IMR-90 (cell line): ENCODE results near the gene TMEM59. TPM values are rescaled to one million over a fixed set of nuclear protein-coding genes. Genes with fewer than 3 reads are reported as not detected.
A peak's percentile ranks its signal among the peaks of the same experiment; 100 is the strongest.

Experiments
- ATAC-seq: fragments of 200-7000 bp; cut with Tn5 transposase; 2 replicates; pipeline ENCODE4 v1.9.1; 2020; ENCODE audit warnings: low read depth, mild to moderate bottlenecking, moderate library complexity
- BruUV-seq: library from RNA; stranded (reverse); fragments of 400-500 nt; replicated peaks from 2 replicates; lab custom pipeline; 2021; lab: Mats Ljungman, UMichigan
- CTCF ChIA-PET: fragments of 300-600 bp; formaldehyde crosslinking; extraction: SDS; loops from one replicate; lab custom pipeline; 2021; ENCODE audit warnings: antibody characterized with exemption; lab: Yijun Ruan, JAX
- POLR2A ChIA-PET: fragments of 300-600 bp; sonication (Branson Sonifier 250); formaldehyde crosslinking; loops from one replicate; lab custom pipeline; 2022; ENCODE audit warnings: antibody characterized with exemption; ENCODE audit not compliant: unreplicated experiment; lab: Charles Lee
- DNase-seq: peaks from one replicate; pipeline ENCODE4 v3.0.0; 2013
- H2AFZ ChIP-seq: replicated peaks from 2 replicates; pipeline ENCODE3; 2013; ENCODE audit warnings: low read length, mild to moderate bottlenecking; ENCODE audit not compliant: poor library complexity
- H2AK5ac ChIP-seq: 2 replicates; pipeline ENCODE4 v1.6.1; 2013; ENCODE audit warnings: low read depth, low read length, inconsistent platforms
- H2AK9ac ChIP-seq: replicated peaks from 2 replicates; pipeline ENCODE3; 2013; ENCODE audit warnings: mild to moderate bottlenecking, low read depth, low read length, moderate library complexity; ENCODE audit not compliant: poor library complexity
- H2BK120ac ChIP-seq: 2 replicates; pipeline ENCODE4 v1.6.1; 2013; ENCODE audit warnings: low read depth, low read length, inconsistent platforms
- H2BK15ac ChIP-seq: 3 replicates; pipeline ENCODE4 v1.6.1; 2013; ENCODE audit warnings: low read depth, low read length, inconsistent platforms
- H2BK20ac ChIP-seq: 2 replicates; pipeline ENCODE4 v1.6.1; 2013; ENCODE audit warnings: low read depth, mild to moderate bottlenecking, inconsistent platforms, low read length, moderate library complexity
- H2BK5ac ChIP-seq: 2 replicates; pipeline ENCODE4 v1.6.1; 2013; ENCODE audit warnings: mild to moderate bottlenecking, low read depth, low read length, inconsistent platforms; ENCODE audit not compliant: poor library complexity, severe bottlenecking
- H3K14ac ChIP-seq: replicated peaks from 2 replicates; pipeline ENCODE4 v1.6.1; 2013; ENCODE audit warnings: low read depth, low read length, inconsistent platforms
- H3K18ac ChIP-seq: 2 replicates; pipeline ENCODE4 v1.6.1; 2013; ENCODE audit warnings: low read depth, low read length, control low read depth
- H3K23ac ChIP-seq: 2 replicates; pipeline ENCODE4 v1.6.1; 2013; ENCODE audit warnings: low read depth, low read length, inconsistent platforms
- H3K27ac ChIP-seq: 2 replicates; pipeline ENCODE4 v1.5.1; 2013; ENCODE audit warnings: mild to moderate bottlenecking, control low read depth, low read length; ENCODE audit not compliant: insufficient read depth
- H3K27me3 ChIP-seq: 2 replicates; pipeline ENCODE4 v1.6.1; 2013; ENCODE audit warnings: low read length; ENCODE audit not compliant: control insufficient read depth, insufficient read depth
- H3K36me3 ChIP-seq: 2 replicates; pipeline ENCODE4 v1.6.1; 2013; ENCODE audit warnings: low read length, mixed read lengths; ENCODE audit not compliant: control insufficient read depth, insufficient read depth
- H3K4ac ChIP-seq: 2 replicates; pipeline ENCODE4 v1.6.1; 2013; ENCODE audit warnings: low read depth, low read length, inconsistent platforms
- H3K4me1 ChIP-seq: 2 replicates; pipeline ENCODE4 v1.6.1; 2013; ENCODE audit warnings: low read length, mixed read lengths; ENCODE audit not compliant: control insufficient read depth, insufficient read depth
- H3K4me2 ChIP-seq: 2 replicates; pipeline ENCODE4 v1.6.1; 2013; ENCODE audit warnings: low read depth, mild to moderate bottlenecking, control low read depth, low read length, moderate library complexity
- H3K4me3 ChIP-seq: 2 replicates; pipeline ENCODE4 v1.5.1; 2013; ENCODE audit warnings: low read depth, mild to moderate bottlenecking, control low read depth, low read length, moderate library complexity; ENCODE audit not compliant: insufficient read depth
- H3K56ac ChIP-seq: 2 replicates; pipeline ENCODE4 v1.6.1; 2013; ENCODE audit warnings: low read length, inconsistent platforms; ENCODE audit not compliant: insufficient read depth; ENCODE audit errors: extremely low read depth
- H3K79me1 ChIP-seq, 2 experiments: 2 replicates each; pipeline ENCODE4 v1.6.1; 2013; ENCODE audit warnings: low read length in 2 of 2, inconsistent platforms in 1 of 2, low read depth in 1 of 2
- H3K9ac ChIP-seq: 2 replicates; pipeline ENCODE4 v1.6.1; 2013; ENCODE audit warnings: low read depth, low read length, control low read depth
- H3K9me1 ChIP-seq: 2 replicates; pipeline ENCODE4 v1.6.1; 2013; ENCODE audit warnings: low read length, inconsistent platforms; ENCODE audit not compliant: insufficient read depth
- H3K9me3 ChIP-seq: 2 replicates; pipeline ENCODE4 v1.6.1; 2013; ENCODE audit warnings: low read length; ENCODE audit not compliant: control insufficient read depth, insufficient read depth
- H4K20me1 ChIP-seq: 2 replicates; pipeline ENCODE4 v1.6.1; 2013; ENCODE audit warnings: low read length, inconsistent platforms; ENCODE audit not compliant: insufficient read depth
- H4K5ac ChIP-seq: 2 replicates; pipeline ENCODE4 v1.6.1; 2013; ENCODE audit warnings: mild to moderate bottlenecking, low read depth, low read length, control low read depth
- H4K8ac ChIP-seq, 2 experiments: 2 replicates each; pipeline ENCODE4 v1.6.1; 2013; ENCODE audit warnings: low read depth in 2 of 2, low read length in 2 of 2, control low read depth in 1 of 2, inconsistent platforms in 1 of 2
- H4K91ac ChIP-seq: 2 replicates; pipeline ENCODE4 v1.6.1; 2013; ENCODE audit warnings: low read depth, low read length, inconsistent platforms; ENCODE audit not compliant: insufficient read depth
- CEBPB ChIP-seq: IDR thresholded peaks from 2 replicates; pipeline ENCODE4 v1.6.1; 2012; ENCODE audit warnings: low read depth, low read length, improper control_type of control experiment
- FOS ChIP-seq: fragments of 150-350 bp; IDR thresholded peaks from 2 replicates; pipeline ENCODE4 v1.6.1; 2016; ENCODE audit warnings: low read depth, low read length
- MAFK ChIP-seq: IDR thresholded peaks from 2 replicates; pipeline ENCODE4 v1.6.1; 2012; ENCODE audit warnings: low read depth, low read length, improper control_type of control experiment
- MAZ ChIP-seq: IDR thresholded peaks from 2 replicates; pipeline ENCODE4 v1.6.1; 2012; ENCODE audit warnings: low read depth, mild to moderate bottlenecking, low read length, improper control_type of control experiment, moderate library complexity, borderline replicate concordance
- NFE2L2 ChIP-seq: fragments of 150-350 bp; IDR thresholded peaks from 2 replicates; pipeline ENCODE4 v1.6.1; 2016; ENCODE audit warnings: low read depth, mild to moderate bottlenecking, low read length
- POLR2A ChIP-seq: IDR thresholded peaks from 2 replicates; pipeline ENCODE4 v1.6.1; 2012; ENCODE audit warnings: mild to moderate bottlenecking, low read depth, low read length
- RAD21 ChIP-seq: IDR thresholded peaks from 2 replicates; pipeline ENCODE4 v1.6.1; 2012; ENCODE audit warnings: low read length, improper control_type of control experiment
- RFX5 ChIP-seq: IDR thresholded peaks from 2 replicates; pipeline ENCODE4 v1.8.0; 2012; ENCODE audit warnings: low read depth, mild to moderate bottlenecking, low read length, moderate library complexity
- SMC3 ChIP-seq: fragments of 150-350 bp; IDR thresholded peaks from 2 replicates; pipeline ENCODE4 v1.6.1; 2016; ENCODE audit warnings: low read depth, mild to moderate bottlenecking, antibody characterized with exemption, low read length, moderate library complexity
- WGBS, 2 experiments: methylation state at CpG; one replicate each; pipeline versions ENCODE4 v1.1.5 to v1.1.7; 2013; ENCODE audit warnings: missing lambda C conversion rate in 2 of 2; ENCODE audit not compliant: insufficient read length in 1 of 2; ENCODE audit errors: extremely low coverage in 2 of 2; 5-methylcytosine and 5-hydroxymethylcytosine counted together
- dilution Hi-C: fragments of 300-500 bp; cut with HindIII; formaldehyde crosslinking; loops from one replicate; pipeline ENCODE4 v1.14.3; 2018; ENCODE audit warnings: low sequenced_read_pairs; ENCODE audit not compliant: unreplicated experiment
- in situ Hi-C: fragments of 300-500 bp; cut with MboI; formaldehyde crosslinking; loops from 3 replicates; pipeline ENCODE4 v1.14.3; 2019; ENCODE audit warnings: low sequenced_read_pairs, inconsistent platforms, mixed read lengths
- intact Hi-C: fragments of 100-400 bp; cut with micrococcal nuclease; formaldehyde crosslinking; loops from 2 replicates; pipeline ENCODE4 v1.10.0; 2022
- polyA plus RNA-seq, 3 experiments: library from polyadenylated mRNA; depleted of rRNA; stranded (reverse); fragments of >200 nt; gene quantifications; 2 replicates each; pipeline ENCODE4 v1.2.3, GENCODE V29; 2012; ENCODE audit warnings: low replicate concordance in 1 of 3
- total RNA-seq: library from RNA; depleted of rRNA; stranded (reverse); fragments of >200 nt; gene quantifications from 2 replicates; pipeline ENCODE4 v1.2.3, GENCODE V29; 2012
- TF ChIP-seq, protein P1 (sequence below): conservative IDR thresholded peaks from 2 replicates; pipeline ENCODE4 v1.5.1; 2012; ENCODE audit warnings: mild to moderate bottlenecking, low read depth, low read length, improper control_type of control experiment
- TF ChIP-seq, protein P2 (sequence below): fragments of 150-350 bp; IDR thresholded peaks from 2 replicates; pipeline ENCODE4 v1.6.1; 2016; ENCODE audit warnings: low read depth, mild to moderate bottlenecking, low read length, moderate library complexity, borderline replicate concordance

The TMEM59 gene
- total and polyA plus RNA-seq, 2 of the 4 experiments (the other 2 are of a cell fraction), result 239 to 241 TPM

DNA sequence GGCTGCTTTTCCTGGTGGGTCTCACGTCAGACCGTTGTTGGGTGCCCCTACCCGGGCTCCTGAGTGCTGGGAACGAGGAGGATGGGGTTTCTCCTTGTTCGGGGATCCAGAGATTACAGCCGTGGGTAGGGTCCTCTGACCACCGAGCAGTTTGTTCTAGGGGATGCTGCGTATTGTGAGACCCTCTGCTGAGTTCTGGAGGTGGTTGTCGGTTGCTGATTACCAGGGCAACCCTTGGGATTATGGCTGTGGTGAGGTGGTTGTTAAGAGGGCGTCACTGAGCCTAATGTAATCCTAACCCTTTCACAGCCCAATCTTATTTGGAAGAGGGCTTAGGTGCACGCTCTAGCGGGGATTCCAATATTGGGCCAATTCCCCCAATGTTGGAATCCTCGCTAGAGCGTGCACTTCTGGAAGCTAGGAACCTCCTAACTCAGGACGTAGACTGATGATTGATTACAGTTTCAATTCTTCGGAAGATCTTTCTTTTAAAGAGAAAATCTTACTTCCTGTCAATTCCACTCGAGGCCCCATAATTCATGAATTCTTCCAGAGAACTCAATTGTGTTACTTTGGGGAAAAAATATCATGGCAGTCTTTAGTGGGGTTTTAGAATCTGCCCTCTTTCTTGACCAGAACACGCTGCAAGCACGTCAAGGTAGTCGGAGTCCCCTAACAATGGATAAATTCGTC, 887 bp upstream of the TMEM59 start:
- intact Hi-C loops, result loop anchor here (2.0 to 5.0 kb wide), 3 partner anchors 97 to 192 kb away; no protein-coding TSS in a partner anchor

More for the DNA sequence above, 887 bp upstream of the TMEM59 start:
- peak overlapping the region; percentile 52 for H2BK5ac ChIP-seq
- H3K9me3 ChIP-seq, result no peaks in the 10 kb centered on the region
- H3K27ac ChIP-seq, result peak overlapping the region; percentile 72
- H3K4me2 ChIP-seq, result peak overlapping the region; percentile 93
- H2BK20ac ChIP-seq, result no peak overlapping the region
- H2BK15ac ChIP-seq, result 0 out of 3 replicates have a peak overlapping the region, but pooled peaks have one; percentile 10
- WGBS, 2 experiments, result 50% methylated on average over 4 of the region's 21 CpGs; no CpG with 5 or more reads in 1 of the 2 experiments
- in situ Hi-C loops (loop anchor here (25.0 kb wide), 1 partner anchor 192 kb away; no protein-coding TSS in a partner anchor), dilution Hi-C loops (no loop called here)
- H2AFZ ChIP-seq, result peak overlapping the region; percentile 94
- no peaks in the 10 kb centered on the region; the same call in 1 of the 2 replicates for H4K20me1 ChIP-seq
- H2AK9ac ChIP-seq, result peak overlapping the region; percentile 79
- peak overlapping the region; percentile 83 for H3K56ac ChIP-seq
- ChIA-PET CTCF (interaction anchor here (1.2 kb wide), 1 partner anchor 28 kb away, joined by 5 read pairs; no protein-coding TSS in a partner anchor), POLR2A (interaction anchor here (1.6 kb wide), 1 partner anchor 108 kb away, joined by 3 read pairs; the partner anchor contains the start of gene IFT25)
- no peaks in the 10 kb centered on the region for H3K36me3 ChIP-seq
- peaks cover 6% of the 10 kb centered on the region; the same call in 1 of the 2 replicates for H3K9me1 ChIP-seq
- no peaks in the 10 kb centered on the region for H3K27me3 ChIP-seq
- H3K18ac ChIP-seq, result peak overlapping the region; percentile 7
- TF ChIP-seq MAZ (no peak), MAFK (no peak), CEBPB (no peak), NFE2L2 (no peak), RAD21 (no peak), RFX5 (no peak), FOS (no peak), POLR2A (no peak; the same call in 1 of the 2 replicates), SMC3 (no peak)
- TF ChIP-seq, protein P1, sequence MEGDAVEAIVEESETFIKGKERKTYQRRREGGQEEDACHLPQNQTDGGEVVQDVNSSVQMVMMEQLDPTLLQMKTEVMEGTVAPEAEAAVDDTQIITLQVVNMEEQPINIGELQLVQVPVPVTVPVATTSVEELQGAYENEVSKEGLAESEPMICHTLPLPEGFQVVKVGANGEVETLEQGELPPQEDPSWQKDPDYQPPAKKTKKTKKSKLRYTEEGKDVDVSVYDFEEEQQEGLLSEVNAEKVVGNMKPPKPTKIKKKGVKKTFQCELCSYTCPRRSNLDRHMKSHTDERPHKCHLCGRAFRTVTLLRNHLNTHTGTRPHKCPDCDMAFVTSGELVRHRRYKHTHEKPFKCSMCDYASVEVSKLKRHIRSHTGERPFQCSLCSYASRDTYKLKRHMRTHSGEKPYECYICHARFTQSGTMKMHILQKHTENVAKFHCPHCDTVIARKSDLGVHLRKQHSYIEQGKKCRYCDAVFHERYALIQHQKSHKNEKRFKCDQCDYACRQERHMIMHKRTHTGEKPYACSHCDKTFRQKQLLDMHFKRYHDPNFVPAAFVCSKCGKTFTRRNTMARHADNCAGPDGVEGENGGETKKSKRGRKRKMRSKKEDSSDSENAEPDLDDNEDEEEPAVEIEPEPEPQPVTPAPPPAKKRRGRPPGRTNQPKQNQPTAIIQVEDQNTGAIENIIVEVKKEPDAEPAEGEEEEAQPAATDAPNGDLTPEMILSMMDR, result no peak
- TF ChIP-seq, protein P2, sequence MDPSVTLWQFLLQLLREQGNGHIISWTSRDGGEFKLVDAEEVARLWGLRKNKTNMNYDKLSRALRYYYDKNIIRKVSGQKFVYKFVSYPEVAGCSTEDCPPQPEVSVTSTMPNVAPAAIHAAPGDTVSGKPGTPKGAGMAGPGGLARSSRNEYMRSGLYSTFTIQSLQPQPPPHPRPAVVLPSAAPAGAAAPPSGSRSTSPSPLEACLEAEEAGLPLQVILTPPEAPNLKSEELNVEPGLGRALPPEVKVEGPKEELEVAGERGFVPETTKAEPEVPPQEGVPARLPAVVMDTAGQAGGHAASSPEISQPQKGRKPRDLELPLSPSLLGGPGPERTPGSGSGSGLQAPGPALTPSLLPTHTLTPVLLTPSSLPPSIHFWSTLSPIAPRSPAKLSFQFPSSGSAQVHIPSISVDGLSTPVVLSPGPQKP, result no peak
- peaks cover 2% of the 10 kb centered on the region; the same call in 1 of the 2 replicates for H3K4me1 ChIP-seq
- H3K4me3 ChIP-seq, result peak overlapping the region; percentile 62
- H2BK120ac ChIP-seq, result peak overlapping the region; percentile 28; the same call in 1 of the 2 replicates
- H3K79me1 ChIP-seq, result peaks cover 17 to 42% of the 10 kb centered on the region in 2 experiments
- peak overlapping the region; percentile 87 for H3K4ac ChIP-seq
- peak overlapping the region; percentile 78 for H4K5ac ChIP-seq
- no TSS peak for BruUV-seq
- peak overlapping the region; percentile 79 for H3K9ac ChIP-seq
- peak overlapping the region; percentile 75 for H3K23ac ChIP-seq
- H3K14ac ChIP-seq, result peak overlapping the region; percentile 91
- peak overlapping the region; percentile 71; the same call in 1 of the 2 replicates for H4K91ac ChIP-seq
- H2AK5ac ChIP-seq, result peak overlapping the region; percentile 46
- ATAC-seq (peak; percentile 2; the same call in 1 of the 2 replicates), DNase-seq (peak; percentile 10)
- peak overlapping the region; percentile 65 to 94 for H4K8ac ChIP-seq
